ENCODE data around the gene TNFRSF14.

TNFRSF14 gene

GRCh38 chr1:2594001-2594640, 38.0 kb downstream of the TNFRSF14 start:
- H3K4me3 ChIP-seq (ENCODE audit: low read depth, low read length): no peak overlapping the region
- DNase-seq (ENCODE audit: low read depth): no peak

GRCh38 chr1:2594641-2595131, 38.5 kb downstream of the TNFRSF14 start:
- H3K4me3 ChIP-seq (ENCODE audit: low read depth, low read length): no peak overlapping the region
- no peak for DNase-seq (ENCODE audit: low read depth)

- H3K4me3 ChIP-seq (ENCODE audit: low read depth, low read length): no peak overlapping the region
- DNase-seq (ENCODE audit: low read depth): no peak
Observed at GRCh38 chr1:2595261-2595811, 39.2 kb downstream of the TNFRSF14 start.

GRCh38 chr1:2595812-2596529, 39.8 kb downstream of the TNFRSF14 start:
- no peak for DNase-seq (ENCODE audit: low read depth)
- H3K4me3 ChIP-seq (ENCODE audit: low read depth, low read length): no peak overlapping the region

- DNase-seq (ENCODE audit: low read depth): no peak
Observed at GRCh38 chr1:2596530-2597333, 40.6 kb downstream of the TNFRSF14 start.

GRCh38 chr1:2597441-2598328, 41.5 kb downstream of the TNFRSF14 start:
- DNase-seq (ENCODE audit: low read depth): no peak
- no peak overlapping the region for H3K4me3 ChIP-seq (ENCODE audit: low read depth, low read length)

More at GRCh38 chr1:2596530-2597333, 40.6 kb downstream of the TNFRSF14 start:
- H3K4me3 ChIP-seq (ENCODE audit: low read depth, low read length): no peak overlapping the region

GRCh38 chr1:2598329-2598931, 42.3 kb downstream of the TNFRSF14 start:
- H3K4me3 ChIP-seq (ENCODE audit: low read depth, low read length): no peak overlapping the region
- DNase-seq (ENCODE audit: low read depth): no peak

GRCh38 chr1:2601721-2602303, 45.6 kb downstream of the TNFRSF14 start:
- no peak for DNase-seq (ENCODE audit: low read depth)
- H3K4me3 ChIP-seq (ENCODE audit: low read depth, low read length): no peak overlapping the region

- H3K4me3 ChIP-seq (ENCODE audit: low read depth, low read length): no peak overlapping the region
- no peak for DNase-seq (ENCODE audit: low read depth)
Observed at GRCh38 chr1:2602311-2602835, 46.2 kb downstream of the TNFRSF14 start.

GRCh38 chr1:2602866-2603520, 46.8 kb downstream of the TNFRSF14 start:
- DNase-seq (ENCODE audit: low read depth): no peak
- H3K4me3 ChIP-seq (ENCODE audit: low read depth, low read length): no peak overlapping the region

- DNase-seq (ENCODE audit: low read depth): no peak
- H3K4me3 ChIP-seq (ENCODE audit: low read depth, low read length): no peak overlapping the region
Observed at GRCh38 chr1:2603521-2604155, 47.5 kb downstream of the TNFRSF14 start.

- H3K4me3 ChIP-seq (ENCODE audit: low read depth, low read length): no peak overlapping the region
- no peak for DNase-seq (ENCODE audit: low read depth)
Observed at GRCh38 chr1:2604156-2604843, 48.1 kb downstream of the TNFRSF14 start.

GRCh38 chr1:2604844-2605508, 48.8 kb downstream of the TNFRSF14 start:
- H3K4me3 ChIP-seq (ENCODE audit: low read depth, low read length): no peak overlapping the region
- no peak for DNase-seq (ENCODE audit: low read depth)

GRCh38 chr1:2605509-2606395, 49.6 kb downstream of the TNFRSF14 start:
- no peak overlapping the region for H3K4me3 ChIP-seq (ENCODE audit: low read depth, low read length)
- no peak for DNase-seq (ENCODE audit: low read depth)

- no peak for DNase-seq (ENCODE audit: low read depth)
- no peak overlapping the region for H3K4me3 ChIP-seq (ENCODE audit: low read depth, low read length)
Observed at GRCh38 chr1:2606396-2606880, 50.3 kb downstream of the TNFRSF14 start.
